H1 (cell line): Measurements from ENCODE around the gene PIK3CA. TPM values are rescaled to one million over a fixed set of nuclear protein-coding genes. Genes with fewer than 3 reads are reported as not detected.

Source experiments
- CTCF ChIA-PET: fragments of 300-600 bp; sonication (Branson Sonifier 250); formaldehyde crosslinking; loops from one replicate; lab custom pipeline; 2021; ENCODE audit not compliant: partially characterized antibody; lab: Charles Lee
- POLR2A ChIA-PET: fragments of 300-600 bp; sonication (Branson Sonifier 250); formaldehyde crosslinking; loops from one replicate; lab custom pipeline; 2021; ENCODE audit warnings: inconsistent platforms; ENCODE audit not compliant: partially characterized antibody; lab: Charles Lee
- DNase-seq, 2 experiments: peaks; one replicate each; pipeline versions ENCODE4 v3.0.0 to v3.0.0-alpha.2; 2010 to 2022; ENCODE audit warnings: low spot score in 2 of 2, low read depth in 1 of 2, mixed read lengths in 1 of 2
- FAIRE-seq: peaks from 2 replicates; lab custom pipeline; 2011; peaks lifted over from hg19 to GRCh38; lab: Jason Lieb, UNC
- H2AFZ ChIP-seq: 2 replicates; pipeline ENCODE4 v1.8.1; 2012; ENCODE audit warnings: low read length, inconsistent platforms
- H2AK5ac ChIP-seq: 2 replicates; pipeline ENCODE4 v1.6.1; 2013; ENCODE audit warnings: low read depth, low read length
- H2BK120ac ChIP-seq: replicated peaks from 2 replicates; pipeline ENCODE3; 2013; ENCODE audit warnings: low read depth, low read length, inconsistent platforms
- H2BK12ac ChIP-seq: 2 replicates; pipeline ENCODE4 v1.6.1; 2013; ENCODE audit warnings: low read depth, low read length
- H2BK15ac ChIP-seq: 2 replicates; pipeline ENCODE4 v1.6.1; 2013; ENCODE audit warnings: low read length
- H2BK20ac ChIP-seq: 2 replicates; pipeline ENCODE4 v1.6.1; 2013; ENCODE audit warnings: low read length
- H2BK5ac ChIP-seq: 2 replicates; pipeline ENCODE4 v1.6.1; 2013; ENCODE audit warnings: low read depth, low read length
- H3K14ac ChIP-seq: 2 replicates; pipeline ENCODE4 v1.6.1; 2013; ENCODE audit warnings: inconsistent platforms; ENCODE audit not compliant: insufficient read length
- H3K18ac ChIP-seq: 2 replicates; pipeline ENCODE4 v1.6.1; 2013; ENCODE audit warnings: low read length; ENCODE audit errors: extremely low read depth
- H3K23ac ChIP-seq: 2 replicates; pipeline ENCODE4 v1.6.1; 2013; ENCODE audit warnings: inconsistent platforms; ENCODE audit not compliant: insufficient read length
- H3K23me2 ChIP-seq: 2 replicates; pipeline ENCODE4 v1.6.1; 2013; ENCODE audit warnings: low read depth, low read length
- H3K27ac ChIP-seq: 2 replicates; pipeline ENCODE4 v1.6.1; 2011; ENCODE audit warnings: low read depth, low read length, inconsistent platforms
- H3K27me3 ChIP-seq, 4 experiments: replicated peaks in 1 of 4; 1 replicate in 1 of 4; 2 replicates in 3 of 4; pipeline versions ENCODE4 v1.6.1 to v1.8.1; 2011 to 2013; ENCODE audit warnings: low read length in 3 of 4, mild to moderate bottlenecking in 3 of 4, inconsistent platforms in 2 of 4, mixed read lengths in 2 of 4, moderate library complexity in 1 of 4; ENCODE audit not compliant: control insufficient read depth in 3 of 4, insufficient read depth in 3 of 4; ENCODE audit errors: extremely low read depth in 1 of 4
- H3K36me3 ChIP-seq, 4 experiments: 2 replicates each; pipeline versions ENCODE4 v1.6.1 to v1.8.1; 2011 to 2013; ENCODE audit warnings: mild to moderate bottlenecking in 4 of 4, low read length in 3 of 4, moderate library complexity in 2 of 4, control low read depth in 1 of 4, inconsistent platforms in 1 of 4; ENCODE audit not compliant: insufficient read depth in 4 of 4, control insufficient read depth in 2 of 4
- H3K4ac ChIP-seq: replicated peaks from 2 replicates; pipeline ENCODE3; 2013; ENCODE audit warnings: low read length, low read depth, mixed read lengths, inconsistent platforms; ENCODE audit not compliant: insufficient read length
- H3K4me1 ChIP-seq, 4 experiments: replicated peaks in 1 of 4; 1 replicate in 1 of 4; 2 replicates in 3 of 4; pipeline versions ENCODE4 v1.6.1 to v1.8.1; 2011 to 2013; ENCODE audit warnings: low read length in 3 of 4, inconsistent platforms in 2 of 4, mixed read lengths in 1 of 4; ENCODE audit not compliant: insufficient read depth in 4 of 4, control insufficient read depth in 3 of 4
- H3K4me2 ChIP-seq, 2 experiments: 2 replicates each; pipeline versions ENCODE4 v1.6.1 to v1.8.1; 2011 to 2013; ENCODE audit warnings: low read depth in 2 of 2, low read length in 2 of 2, control low read depth in 1 of 2, inconsistent platforms in 1 of 2, mild to moderate bottlenecking in 1 of 2; ENCODE audit not compliant: insufficient read depth in 1 of 2
- H3K4me3 ChIP-seq, 4 experiments: fragments of 200-600, 300-600 bp in 1 of 4; sonication (generic), shearing (Covaris generic), sonication (Bioruptor Twin) in 1 of 4; 2 replicates each; pipeline versions ENCODE4 v1.5.1 to v1.8.1; 2011 to 2016; ENCODE audit warnings: low read length in 4 of 4, low read depth in 3 of 4, control low read depth in 2 of 4, inconsistent platforms in 2 of 4, mild to moderate bottlenecking in 2 of 4, mixed read lengths in 1 of 4, moderate library complexity in 1 of 4; ENCODE audit not compliant: insufficient read depth in 2 of 4; ENCODE audit errors: extremely low read depth in 1 of 4
- H3K56ac ChIP-seq: replicated peaks from 2 replicates; pipeline ENCODE3; 2013; ENCODE audit warnings: low read depth, mild to moderate bottlenecking, mixed read lengths, low read length, inconsistent platforms; ENCODE audit not compliant: insufficient read length
- H3K79me1 ChIP-seq: 2 replicates; pipeline ENCODE4 v1.6.1; 2013; ENCODE audit warnings: low read depth, low read length, control low read depth
- H3K79me2 ChIP-seq, 2 experiments: 2 replicates each; pipeline versions ENCODE4 v1.6.1 to v1.8.1; 2012 to 2013; ENCODE audit warnings: low read length in 2 of 2, mild to moderate bottlenecking in 2 of 2, inconsistent platforms in 1 of 2; ENCODE audit not compliant: insufficient read depth in 2 of 2, control insufficient read depth in 1 of 2
- H3K9ac ChIP-seq, 4 experiments: replicated peaks in 1 of 4; 1 replicate in 1 of 4; 2 replicates in 3 of 4; pipeline versions ENCODE4 v1.6.1 to v1.8.1; 2011 to 2013; ENCODE audit warnings: low read depth in 3 of 4, low read length in 3 of 4, control low read depth in 2 of 4, mild to moderate bottlenecking in 2 of 4, moderate library complexity in 2 of 4, inconsistent platforms in 1 of 4; ENCODE audit errors: extremely low read depth in 1 of 4
- H3K9me3 ChIP-seq, 2 experiments: 2 replicates each; pipeline versions ENCODE4 v1.6.1 to v1.8.1; 2012 to 2013; ENCODE audit warnings: mild to moderate bottlenecking in 2 of 2, moderate library complexity in 2 of 2, control low read depth in 1 of 2, inconsistent platforms in 1 of 2, low read depth in 1 of 2, low read length in 1 of 2, mixed read lengths in 1 of 2; ENCODE audit not compliant: insufficient read depth in 2 of 2
- H4K20me1 ChIP-seq, 2 experiments: replicated peaks in 1 of 2; 2 replicates each; pipeline versions ENCODE3 to v1.8.1; 2011 to 2013; ENCODE audit warnings: inconsistent platforms in 2 of 2, low read length in 2 of 2, mild to moderate bottlenecking in 1 of 2; ENCODE audit not compliant: insufficient read depth in 2 of 2, control insufficient read depth in 1 of 2
- H4K5ac ChIP-seq: 2 replicates; pipeline ENCODE4 v1.6.1; 2013; ENCODE audit warnings: low read length, low read depth, mixed read lengths, inconsistent platforms; ENCODE audit not compliant: insufficient read length
- H4K8ac ChIP-seq: 2 replicates; pipeline ENCODE4 v1.8.0; 2013; ENCODE audit warnings: mild to moderate bottlenecking, moderate library complexity, low read length, inconsistent platforms; ENCODE audit not compliant: insufficient read depth; ENCODE audit errors: extremely low read depth
- H4K91ac ChIP-seq: replicated peaks from 2 replicates; pipeline ENCODE3; 2013; ENCODE audit warnings: low read length, mixed read lengths, inconsistent platforms; ENCODE audit not compliant: insufficient read length
- CBX5 ChIP-seq: fragments of 300-800, 300-1000 bp; sonication (generic); IDR thresholded peaks from 2 replicates; pipeline ENCODE4 v1.7.1; 2016; ENCODE audit warnings: antibody characterized with exemption, low read length, low read depth
- FOSL1 ChIP-seq: IDR thresholded peaks from 2 replicates; pipeline ENCODE4 v1.6.1; 2011; ENCODE audit warnings: mild to moderate bottlenecking, low read depth, low read length, moderate library complexity; ENCODE audit not compliant: insufficient read depth
- SIX5 ChIP-seq: IDR thresholded peaks from 2 replicates; pipeline ENCODE4 v1.6.1; 2011; ENCODE audit warnings: mild to moderate bottlenecking, low read depth, low read length
- SRF ChIP-seq: IDR thresholded peaks from 2 replicates; pipeline ENCODE4 v1.6.1; 2011; ENCODE audit warnings: mild to moderate bottlenecking, low read depth, low read length, moderate library complexity
- WGBS, 2 experiments: shearing (Covaris generic) in 1 of 2; methylation state at CpG; one replicate each; pipeline versions ENCODE4 v1.1.6 to v1.1.7; 2013 to 2015; ENCODE audit warnings: low lambda C conversion rate in 2 of 2, mixed read lengths in 2 of 2, inconsistent platforms in 1 of 2, low coverage in 1 of 2, missing lambda C conversion rate in 1 of 2; ENCODE audit not compliant: insufficient replicate concordance in 2 of 2, insufficient coverage in 1 of 2, insufficient read length in 1 of 2; ENCODE audit errors: extremely low coverage in 1 of 2, missing lambda C conversion rate in 1 of 2; 5-methylcytosine and 5-hydroxymethylcytosine counted together
- polyA plus RNA-seq, 7 experiments: library from polyadenylated mRNA; depleted of rRNA in 3 of 7; stranded (reverse) in 5 of 7; unstranded in 2 of 7; fragments of >200 nt in 5 of 7; fragments of 200-250 nt in 2 of 7; gene quantifications; 1 replicate in 5 of 7; 2 replicates in 1 of 7; 4 replicates in 1 of 7; pipeline versions ENCODE4 v1.2.1 to v1.2.3, GENCODE V29; 2011 to 2013; ENCODE audit warnings: missing spikeins in 2 of 7, mixed read lengths in 2 of 7
- total RNA-seq: library from RNA; stranded (reverse); fragmentation: NEBNext Ultra II Directional; extraction: Animal tissue kit (Norgen Biotek cat#: 25700); gene quantifications from 2 replicates; pipeline ENCODE4 v1.2.1, GENCODE V29; 2021

Gene PIK3CA
- total and polyA plus RNA-seq, 2 of the 8 experiments (the other 6 are each of a cell fraction or from before 2014, with no cell fraction given) = 1.6 to 11.3 TPM

- WGBS, 2 experiments = 68% methylated on average over 4 of the region's 4 CpGs; no CpG with 5 or more reads in 1 of the 2 experiments
- FAIRE-seq (no peak), DNase-seq (no peak)
- Histone ChIP-seq H2AK5ac (no peak overlapping the region), H3K23ac (no peak overlapping the region), H3K14ac (no peak overlapping the region), H3K9ac (no peak overlapping the region), H3K56ac (peak overlapping the region; percentile 37), H4K20me1 (no peaks in the 10 kb centered on the region), H2BK15ac (no peak overlapping the region), H3K4me2 (peak overlapping the region; percentile 62 to 77), H4K91ac (no peak overlapping the region), H3K36me3 (no peaks in the 10 kb centered on the region), H3K4me1 (no peaks in the 10 kb centered on the region), H2BK120ac (no peak overlapping the region), H4K5ac (no peak overlapping the region), H3K27ac (no peak overlapping the region), H3K9me3 (peaks cover 2 to 5% of the 10 kb centered on the region in 2 experiments; a peak in 3 of 4 replicates), H3K4me3 (peak overlapping the region; percentile 89 to 94 (median 92); a peak in 7 of 8 replicates), H2BK20ac (no peak overlapping the region), H3K79me2 (peaks cover 3 to 59% of the 10 kb centered on the region in 2 experiments), H2AFZ (no peak overlapping the region), H3K18ac (no peak overlapping the region), H2BK5ac (no peak overlapping the region), H3K27me3 (no peaks in the 10 kb centered on the region), H3K23me2 (peaks cover 5% of the 10 kb centered on the region), H3K79me1 (peaks cover 3% of the 10 kb centered on the region), H3K4ac (no peak overlapping the region), H2BK12ac (no peak overlapping the region), H4K8ac (no peak overlapping the region)
- ChIA-PET POLR2A (interaction anchor here (0.6 to 1.3 kb wide), 2 partner anchors 25 to 144 kb away, joined by 3 read pairs; no protein-coding TSS in a partner anchor), CTCF (interaction anchor here (1.1 to 1.4 kb wide), 2 partner anchors 23 to 25 kb away, joined by 3 read pairs; no protein-coding TSS in a partner anchor)
- no peak for TF ChIP-seq SRF
- no peak for TF ChIP-seq FOSL1
- TF ChIP-seq SIX5 = no peak
- no peak for TF ChIP-seq CBX5
Observed at GRCh38 chr3:179149951-179150350, 1.8 kb downstream of the PIK3CA start.
